ENCODE measurements around the gene CLIC4. TPM values are rescaled to one million over a fixed set of nuclear protein-coding genes. Genes with fewer than 3 reads are reported as not detected.

The CLIC4 gene
- total RNA-seq, 1 experiment from 2014 or later = 230 TPM

GRCh38 chr1:24828887-24829192 is 83.6 kb downstream of the CLIC4 start:
- H3K23ac ChIP-seq (ENCODE audit: insufficient read length, low read depth, low read length) = no peak overlapping the region
- peak overlapping the region in 1 of 3 experiments; percentile 68; a peak in 1 of 7 replicates for H3K27ac Mint-ChIP-seq
- no peak overlapping the region for H3K9ac ChIP-seq (ENCODE audit: extremely low read depth, insufficient read length, low read length)
- H4K91ac ChIP-seq (ENCODE audit: insufficient read length, low read depth, low read length) = no peak overlapping the region
- H3K4me1 Mint-ChIP-seq = peaks cover 7 to 23% of the 10 kb centered on the region in 2 experiments
- DNase-seq = no peak
- no peak overlapping the region for H4K5ac ChIP-seq (ENCODE audit: insufficient read length, low read depth, low read length)
- no peaks in the 10 kb centered on the region for H3K9me3 ChIP-seq (ENCODE audit: control insufficient read depth, low read depth, low read length)
- no peak overlapping the region for H3K27ac ChIP-seq (ENCODE audit: insufficient read length, low read depth, low read length)
- no peak overlapping the region for H2BK12ac ChIP-seq (ENCODE audit: insufficient read length, low read depth, low read length)
- H3K4me1 ChIP-seq (ENCODE audit: insufficient read depth, low read length) = no peaks in the 10 kb centered on the region
- H2BK120ac ChIP-seq (ENCODE audit: low read depth, low read length, poor library complexity, severe bottlenecking) = no peak overlapping the region
- H3K9me3 Mint-ChIP-seq = no peaks in the 10 kb centered on the region
- no peak overlapping the region for H3K56ac ChIP-seq (ENCODE audit: insufficient read length, low read depth, low read length)
- H2BK20ac ChIP-seq (ENCODE audit: low read depth, low read length, poor library complexity, severe bottlenecking) = no peak overlapping the region
- no peak overlapping the region for H2AFZ ChIP-seq (ENCODE audit: low read length)
- no peak overlapping the region for H3K14ac ChIP-seq (ENCODE audit: insufficient read depth, low read length)
- H3K4me2 ChIP-seq (ENCODE audit: insufficient read depth, insufficient read length, low read length) = no peak overlapping the region
- H3K79me2 ChIP-seq (ENCODE audit: insufficient read depth, low read length) = peaks cover 2% of the 10 kb centered on the region; the same call in 1 of the 2 replicates
- H3K27me3 ChIP-seq (ENCODE audit: insufficient read depth, low read length) = no peaks in the 10 kb centered on the region
- H3K36me3 Mint-ChIP-seq (ENCODE audit: insufficient read depth in 1 of 3, low read depth in 3 of 3) = peaks cover 0 to 19% (median 11%) of the 10 kb centered on the region in 3 experiments; a peak in 4 of 7 replicates
- no peak overlapping the region for H2BK5ac ChIP-seq (ENCODE audit: insufficient read length, low read length)
- H2AK5ac ChIP-seq (ENCODE audit: insufficient read length, low read length) = no peak overlapping the region
- peaks cover 3% of the 10 kb centered on the region for H3K79me1 ChIP-seq (ENCODE audit: insufficient read depth, low read depth, low read length, poor library complexity, severe bottlenecking)
- no peaks in the 10 kb centered on the region for H3K27me3 Mint-ChIP-seq (ENCODE audit: low read depth)
- H4K8ac ChIP-seq (replicated peaks; ENCODE audit: insufficient read length, low read depth, low read length) = no peak overlapping the region
- H3K4ac ChIP-seq (ENCODE audit: low read depth, low read length) = no peak overlapping the region
- no peak overlapping the region for H3K4me3 Mint-ChIP-seq
- H3K23me2 ChIP-seq (ENCODE audit: insufficient read length, low read depth, low read length, poor library complexity, severe bottlenecking) = no peaks in the 10 kb centered on the region
- no peak for TF ChIP-seq CTCF (conservative IDR thresholded peaks at IDR 0.05)
- WGBS (ENCODE audit: extremely low coverage, insufficient read length, low lambda C conversion rate) = no CpG with 5 or more reads among the region's 2 CpGs
- no peak overlapping the region for H2BK15ac ChIP-seq (ENCODE audit: low read depth, low read length)
- H4K20me1 ChIP-seq (ENCODE audit: control insufficient read depth, insufficient read depth, insufficient read length) = no peaks in the 10 kb centered on the region
- no peak overlapping the region for H3T11ph ChIP-seq (ENCODE audit: low read length)
- H3K18ac ChIP-seq (ENCODE audit: insufficient read length, low read depth, low read length) = no peak overlapping the region

Measured in H9 (cell line).